Adrenal gland (tissue), 5 donors: ENCODE results near the gene MS4A5.

Experiments used
- CTCF ChIP-seq, 6 experiments: fragments of 450-650 bp in 4 of 6; fragments of 200-600 bp in 2 of 6; sonication (generic) in 1 of 6; IDR thresholded peaks; 1 replicate in 5 of 6; 2 replicates in 1 of 6; pipeline versions ENCODE4 v1.5.1 to v1.8.0; 2016 to 2021; ENCODE audit warnings: antibody characterized with exemption in 6 of 6, mild to moderate bottlenecking in 2 of 6, moderate library complexity in 1 of 6
- POLR2A ChIP-seq, 2 donors: fragments of 450-650 bp; IDR thresholded peaks; one replicate each; pipeline ENCODE4 v1.6.1; 2017; ENCODE audit warnings: antibody characterized with exemption in 2 of 2, mild to moderate bottlenecking in 2 of 2, moderate library complexity in 1 of 2
- donor health status: DM: no; HTN: no; CAD: no.

DNA sequence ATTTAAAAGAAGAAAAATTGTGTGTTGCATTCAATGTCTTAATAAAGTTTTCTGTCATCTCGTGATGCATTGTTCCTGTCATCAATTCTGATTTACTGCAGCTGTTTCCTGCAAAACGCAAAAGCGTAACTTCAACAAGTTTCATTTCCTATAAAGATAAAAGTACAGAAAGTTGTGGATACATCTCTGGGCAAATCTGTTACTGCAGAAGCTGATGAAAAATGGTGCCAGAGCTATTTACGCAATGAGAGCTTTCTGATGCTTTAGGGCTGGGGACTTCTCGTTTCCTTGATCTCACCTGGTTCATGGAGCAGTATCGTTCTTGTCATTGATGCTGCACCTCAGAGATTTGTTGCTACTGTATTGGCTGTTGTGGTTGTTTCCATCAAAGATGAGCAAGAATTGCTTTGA, 47.7 kb downstream of the MS4A5 start:
- TF ChIP-seq CTCF (IDR thresholded peaks at IDR 0.05) (no peak), POLR2A (IDR thresholded peaks at IDR 0.05) (no peak)
